Mesodermal cell (in vitro differentiated cells): ENCODE results near the gene SAMD4B.

Experiments
- H3K27ac ChIP-seq: 2 replicates; pipeline ENCODE4 v1.7.0; 2013; ENCODE audit warnings: mild to moderate bottlenecking, low read depth, low read length, moderate library complexity; ENCODE audit not compliant: severe bottlenecking
- H3K36me3 ChIP-seq: 2 replicates; pipeline ENCODE4 v1.7.1; 2013; ENCODE audit warnings: mild to moderate bottlenecking, low read length, moderate library complexity; ENCODE audit not compliant: control insufficient read depth, insufficient read depth
- H3K4me1 ChIP-seq: one replicate; pipeline ENCODE4 v1.7.1; 2013; ENCODE audit warnings: mild to moderate bottlenecking, low read length; ENCODE audit not compliant: insufficient read depth, control insufficient read depth, poor library complexity, severe bottlenecking
- H3K4me3 ChIP-seq: 2 replicates; pipeline ENCODE4 v1.7.0; 2013; ENCODE audit warnings: low read length, control low read depth, mild to moderate bottlenecking; ENCODE audit not compliant: insufficient read depth, poor library complexity, severe bottlenecking; ENCODE audit errors: extremely low read depth
- H3K9me3 ChIP-seq: 2 replicates; pipeline ENCODE4 v1.7.1; 2013; ENCODE audit warnings: mild to moderate bottlenecking, low read length, moderate library complexity; ENCODE audit not compliant: control insufficient read depth
- WGBS, 2 experiments: methylation state at CpG; one replicate each; pipeline ENCODE4 v1.1.5; 2013; ENCODE audit warnings: missing lambda C conversion rate in 2 of 2; ENCODE audit not compliant: insufficient coverage in 2 of 2; 5-methylcytosine and 5-hydroxymethylcytosine counted together

The SAMD4B gene

DNA sequence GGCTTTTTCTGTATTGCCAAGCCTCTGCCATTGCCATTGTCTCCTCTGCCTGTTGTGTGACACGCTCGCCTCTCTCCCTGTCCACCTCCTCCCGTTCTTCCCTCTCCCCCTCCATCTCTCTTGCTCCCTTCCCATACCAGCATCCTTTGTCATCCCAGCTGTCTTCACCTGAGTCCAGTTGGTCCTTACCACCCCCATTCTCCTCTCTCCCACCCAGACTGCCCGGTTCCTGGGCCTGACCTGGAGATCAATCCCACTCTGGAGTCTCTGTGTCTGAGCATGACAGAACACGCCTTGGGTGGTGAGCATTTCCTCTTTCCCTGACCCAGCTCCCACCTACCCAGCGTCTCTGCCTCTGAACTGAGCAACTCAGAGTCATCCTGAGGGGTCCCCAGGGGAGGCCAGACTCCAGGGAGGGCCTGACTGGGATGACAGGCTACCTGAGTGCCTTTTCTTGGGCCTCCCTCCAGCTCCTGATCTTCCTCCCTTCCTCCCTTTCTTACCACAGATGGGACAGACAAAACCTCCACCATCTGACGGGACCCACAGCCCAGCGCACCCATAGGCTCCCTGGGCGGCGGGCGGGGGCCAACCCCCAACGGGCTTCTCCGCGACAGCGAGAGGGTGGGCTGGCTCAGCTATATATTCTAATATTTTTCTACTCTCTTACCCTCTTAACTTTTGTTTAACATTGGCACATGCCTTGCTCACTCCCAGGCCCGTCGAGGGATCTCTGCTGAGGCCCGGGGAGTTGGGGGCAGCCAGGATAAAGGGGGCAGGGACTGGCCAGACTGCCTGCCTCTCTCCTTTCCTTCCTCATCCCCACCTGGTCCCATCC, 41.0 kb downstream of the SAMD4B start:
- H3K27ac ChIP-seq: no peak overlapping the region
- peaks cover 95% of the 10 kb centered on the region for H3K36me3 ChIP-seq
- no peak overlapping the region for H3K4me3 ChIP-seq
- 97% methylated on average over 15 to 17 of the region's 18 CpGs for WGBS, 2 experiments
- H3K9me3 ChIP-seq: no peaks in the 10 kb centered on the region
- peaks cover 3% of the 10 kb centered on the region for H3K4me1 ChIP-seq

DNA sequence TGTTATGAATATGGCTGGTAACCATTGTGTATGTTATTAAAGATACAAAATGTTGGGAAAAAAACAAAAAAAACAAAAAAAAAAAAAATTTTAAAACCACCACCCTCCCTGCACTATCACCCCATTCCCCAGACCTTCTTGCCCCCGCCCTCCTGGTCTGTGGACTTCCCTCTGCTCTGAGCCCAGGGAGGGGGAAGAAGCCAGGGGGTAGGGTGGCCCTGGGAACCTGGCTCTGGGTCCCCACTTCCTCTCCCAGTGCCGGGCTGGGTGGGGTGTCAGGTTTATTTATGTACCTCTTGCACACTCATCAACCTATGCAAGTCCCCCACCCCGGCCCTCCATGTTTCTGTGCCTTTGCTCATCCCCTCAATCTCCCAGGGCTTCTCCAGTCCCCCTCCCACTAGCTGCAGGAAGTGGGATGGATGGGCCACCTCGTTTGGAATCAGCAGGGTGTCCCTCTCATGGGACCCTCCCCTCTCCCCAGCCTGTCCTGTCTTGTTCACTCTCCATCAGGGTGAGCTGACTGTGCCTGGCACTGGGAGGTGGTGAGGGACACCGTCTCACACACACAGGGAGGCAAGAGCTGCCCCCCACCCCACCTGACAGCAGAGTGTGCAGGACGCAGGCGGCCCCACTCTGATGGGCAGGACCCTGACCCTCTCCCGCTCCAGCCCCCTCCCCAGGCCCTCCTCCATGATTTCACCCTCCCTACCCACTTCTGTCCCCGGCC, 42.8 kb downstream of the SAMD4B start:
- H3K36me3 ChIP-seq: peaks cover 94% of the 10 kb centered on the region
- 67 to 100% methylated on average over 1 of the region's 9 CpGs for WGBS, 2 experiments
- peak overlapping the region; percentile 16 for H3K27ac ChIP-seq
- no peaks in the 10 kb centered on the region for H3K9me3 ChIP-seq
- peaks cover 10% of the 10 kb centered on the region for H3K4me1 ChIP-seq
- no peak overlapping the region for H3K4me3 ChIP-seq

DNA sequence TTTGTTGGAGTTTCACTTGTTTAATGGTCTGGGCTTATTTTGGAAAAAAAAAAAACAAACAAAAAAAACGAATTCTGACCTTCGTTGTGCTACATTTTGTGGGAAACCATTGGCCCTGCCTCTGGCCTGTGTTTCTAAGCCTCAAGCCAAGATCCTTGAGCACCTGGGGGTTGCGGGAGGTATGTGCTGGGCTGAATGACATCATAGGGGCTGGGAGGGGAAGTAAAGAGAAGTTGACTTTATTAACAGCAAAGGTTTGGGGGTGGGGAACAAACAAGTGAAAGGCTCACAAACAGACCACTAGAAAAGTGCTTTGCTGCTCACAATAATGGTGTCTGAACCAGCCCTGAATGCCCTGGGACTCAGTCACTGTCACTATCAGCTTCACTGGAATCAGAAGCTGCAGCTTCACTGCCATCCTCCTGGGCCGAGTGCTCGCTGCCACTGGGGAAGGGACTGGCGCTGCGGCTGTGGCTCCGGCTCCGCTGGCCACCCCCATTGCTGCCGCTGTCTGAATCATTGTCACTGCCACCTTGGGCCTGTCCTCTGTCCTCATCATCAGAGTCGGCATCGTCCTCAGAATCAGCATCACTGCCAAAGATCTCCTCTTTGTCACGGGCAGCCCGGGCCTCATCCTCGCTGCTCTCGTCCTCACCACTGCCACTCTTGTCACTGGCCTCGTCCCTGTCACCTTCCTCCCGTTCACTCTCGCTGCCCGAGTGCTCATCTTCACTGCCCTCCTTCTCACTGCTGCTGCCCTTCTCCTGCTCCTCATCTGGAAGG, 43.6 kb downstream of the SAMD4B start:
- Histone ChIP-seq H3K4me3 (no peak overlapping the region), H3K36me3 (peaks cover 87% of the 10 kb centered on the region), H3K27ac (peak overlapping the region; percentile 31), H3K9me3 (no peaks in the 10 kb centered on the region), H3K4me1 (peaks cover 11% of the 10 kb centered on the region)
- 88 to 93% methylated on average over 17 to 20 of the region's 20 CpGs for WGBS, 2 experiments

DNA sequence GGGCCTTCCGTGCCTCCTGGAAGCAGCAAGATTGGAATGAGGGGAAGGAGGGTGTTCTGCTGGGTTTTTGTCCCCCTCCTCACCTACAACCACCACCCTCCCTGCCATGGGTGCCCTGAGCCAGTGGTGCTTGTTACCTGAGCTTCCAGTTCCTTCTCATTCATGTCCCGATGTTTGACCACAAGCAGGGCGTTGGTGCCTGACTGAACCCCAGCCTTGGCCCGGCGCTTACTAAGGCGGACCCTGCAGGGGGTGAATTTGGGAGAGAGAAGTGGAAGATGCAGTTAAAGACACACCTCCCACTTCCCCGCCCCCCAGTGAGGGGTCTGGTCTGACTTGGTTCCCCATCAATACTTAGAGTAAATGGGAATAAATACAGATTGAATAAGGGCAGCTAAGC, 44.3 kb downstream of the SAMD4B start:
- 93 to 95% methylated on average over 2 to 4 of the region's 7 CpGs for WGBS, 2 experiments
- Histone ChIP-seq H3K27ac (peak overlapping the region; percentile 31), H3K4me1 (peaks cover 11% of the 10 kb centered on the region), H3K9me3 (no peaks in the 10 kb centered on the region), H3K36me3 (peaks cover 80% of the 10 kb centered on the region), H3K4me3 (no peak overlapping the region)

GRCh38 chr19:39388657-39389056, 46.4 kb downstream of the SAMD4B start:
- 73 to 97% methylated on average over 3 to 5 of the region's 5 CpGs for WGBS, 2 experiments
- Histone ChIP-seq H3K4me1 (peaks cover 15% of the 10 kb centered on the region), H3K27ac (no peak overlapping the region), H3K9me3 (no peaks in the 10 kb centered on the region), H3K4me3 (no peak overlapping the region), H3K36me3 (peaks cover 71% of the 10 kb centered on the region)

- Histone ChIP-seq H3K4me1 (peaks cover 15% of the 10 kb centered on the region), H3K4me3 (peak overlapping the region; percentile 94), H3K27ac (peak overlapping the region; percentile 98), H3K36me3 (peaks cover 68% of the 10 kb centered on the region), H3K9me3 (no peaks in the 10 kb centered on the region)
- 84 to 96% methylated on average over 4 to 5 of the region's 13 CpGs for WGBS, 2 experiments
These were observed 47.6 kb downstream of the SAMD4B start for GRCh38 chr19:39389631-39390414.

- Histone ChIP-seq H3K4me1 (peaks cover 15% of the 10 kb centered on the region), H3K4me3 (peak overlapping the region; percentile 94), H3K36me3 (peaks cover 66% of the 10 kb centered on the region), H3K9me3 (no peaks in the 10 kb centered on the region), H3K27ac (peak overlapping the region; percentile 98)
- WGBS, 2 experiments: 0 to 2% methylated on average over 10 of the region's 10 CpGs
These were observed 48.2 kb downstream of the SAMD4B start for GRCh38 chr19:39390451-39390750.

DNA sequence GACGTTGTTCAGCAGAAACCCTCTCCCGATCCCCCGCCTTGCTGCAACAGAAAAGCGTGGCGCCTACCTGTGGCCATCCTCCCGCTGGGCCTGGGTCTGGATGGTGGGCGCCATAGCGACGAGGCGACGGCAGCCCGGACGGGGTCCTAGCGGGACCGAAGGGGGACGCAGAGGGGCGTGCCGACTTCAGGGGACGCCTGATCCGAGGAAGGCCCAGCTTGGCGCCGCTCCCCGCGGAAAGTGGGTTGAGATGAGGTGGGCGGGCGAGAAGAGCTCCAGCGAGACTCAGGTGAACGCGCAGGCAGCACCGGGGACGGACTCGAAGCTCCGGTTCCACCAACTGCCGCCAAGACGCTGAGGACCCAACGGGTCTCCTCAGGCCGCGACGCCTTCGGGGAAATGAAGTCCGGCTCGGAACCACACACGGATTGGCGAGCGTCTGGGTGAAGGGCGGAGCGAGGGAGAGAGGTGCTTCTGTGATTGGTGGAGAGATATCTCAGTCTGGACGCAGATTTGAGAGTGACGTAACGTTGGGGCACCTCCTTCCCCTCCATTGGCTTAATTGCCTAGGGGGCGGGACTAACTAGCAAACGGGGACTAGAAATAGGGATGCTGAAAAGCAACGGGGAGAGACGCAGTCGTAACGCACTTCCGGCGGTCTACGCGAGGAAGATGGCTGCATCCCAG, 48.7 kb downstream of the SAMD4B start, which contains the start of the genes MED29 and PAF1:
Gene MED29, plus strand, starts transcription at position 628 of the 687 bp plus-strand sequence. Its CDS starts 45 bp downstream, at position 673.
Gene PAF1, minus strand, starts transcription at position 356 of the 687 bp plus-strand sequence. Its CDS starts 242 bp downstream, at position 114.
- H3K36me3 ChIP-seq: peaks cover 64% of the 10 kb centered on the region
- H3K27ac ChIP-seq: peak within 1 kb of the TSS; percentile 98
- peak within 1 kb of the TSS; percentile 94 for H3K4me3 ChIP-seq
- WGBS, 2 experiments: 0% methylated on average over 45 to 58 of the region's 60 CpGs
- H3K4me1 ChIP-seq: peaks cover 13% of the 10 kb centered on the region
- H3K9me3 ChIP-seq: no peaks in the 10 kb centered on the region

DNA sequence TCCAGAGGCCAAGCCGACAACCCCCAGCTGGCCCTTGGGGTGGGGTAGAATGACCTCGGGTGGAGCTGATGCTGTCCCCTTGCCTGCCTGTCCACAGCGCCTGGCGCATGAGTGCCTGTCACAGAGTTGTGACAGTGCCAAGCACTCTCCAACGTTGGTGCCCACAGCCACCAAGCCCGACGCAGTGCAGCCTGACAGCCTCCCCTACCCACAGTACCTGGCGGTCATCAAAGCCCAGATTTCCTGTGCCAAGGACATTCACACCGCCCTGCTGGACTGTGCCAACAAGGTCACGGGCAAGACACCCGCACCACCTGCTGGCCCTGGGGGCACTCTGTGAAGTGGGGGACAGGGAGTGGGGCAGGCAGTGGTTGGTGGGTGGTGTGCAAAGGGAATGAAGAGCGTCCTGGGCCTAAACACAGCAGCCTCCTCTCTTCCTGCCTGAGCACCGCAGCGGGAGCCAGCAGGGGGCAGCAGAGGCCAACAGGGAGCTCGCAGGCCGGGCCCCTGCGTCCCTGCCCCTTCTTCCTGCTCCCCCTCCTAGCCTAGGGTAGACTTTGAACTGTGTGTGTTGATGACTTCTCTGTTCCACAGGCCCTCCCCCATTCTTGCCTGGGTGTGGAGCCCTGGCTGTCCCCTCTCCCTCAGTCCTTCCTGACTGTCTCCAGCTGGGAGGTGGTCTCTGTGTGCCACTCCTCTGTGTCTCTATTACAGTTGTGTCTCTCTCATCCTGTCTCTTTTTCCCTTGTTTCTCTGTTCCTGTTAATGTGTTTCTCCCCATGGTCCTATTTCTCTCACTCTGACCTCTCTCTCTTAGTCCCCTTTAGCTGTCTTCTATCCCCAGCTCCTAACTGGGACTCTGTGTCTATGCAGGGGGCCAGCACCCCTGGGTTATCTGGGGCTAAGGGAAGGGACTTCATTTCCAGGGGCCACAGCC, 55.4 kb downstream of the SAMD4B start:
- 69 to 76% methylated on average over 7 to 10 of the region's 17 CpGs for WGBS, 2 experiments
- Histone ChIP-seq H3K4me1 (peaks cover 26% of the 10 kb centered on the region), H3K27ac (peak overlapping the region; percentile 6), H3K36me3 (peaks cover 32% of the 10 kb centered on the region), H3K9me3 (no peaks in the 10 kb centered on the region), H3K4me3 (no peak overlapping the region)
